ENCODE data around the gene PLCB1.

DNA sequence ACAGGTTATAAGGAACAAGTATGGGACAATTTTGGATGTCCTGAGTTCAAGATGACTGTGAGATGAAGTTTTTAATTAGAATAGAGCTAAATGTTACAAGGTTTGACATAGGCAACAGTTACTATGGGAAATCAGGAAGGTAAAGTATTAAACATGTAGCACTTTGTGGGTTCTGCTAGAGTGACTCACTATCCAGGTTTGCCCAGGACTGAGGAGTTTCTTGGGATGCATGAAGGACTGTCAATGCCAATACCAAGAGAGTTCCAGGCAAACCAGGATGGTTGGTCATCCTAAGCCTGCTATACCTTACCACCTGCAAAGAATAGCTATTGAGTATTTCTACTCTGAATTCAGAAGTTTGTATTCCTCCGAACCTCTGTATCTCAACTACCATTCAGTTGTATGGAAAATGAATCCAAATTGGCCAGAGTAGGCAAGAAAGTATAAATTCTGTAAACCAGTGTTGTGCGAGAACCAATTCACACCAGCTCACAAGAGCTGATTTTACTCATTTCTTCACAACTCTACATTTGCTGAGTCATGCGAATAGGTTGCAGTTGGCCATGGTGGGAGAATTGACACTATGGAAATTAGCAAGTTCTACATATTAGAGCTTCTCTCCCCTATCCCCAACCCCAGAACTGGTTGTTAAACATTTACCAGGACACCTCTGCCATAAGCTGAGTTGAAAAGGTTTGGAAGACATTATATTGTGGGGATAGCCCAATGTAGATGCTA is 449.5 kb downstream of the PLCB1 start:
- TF ChIP-seq, protein P1, sequence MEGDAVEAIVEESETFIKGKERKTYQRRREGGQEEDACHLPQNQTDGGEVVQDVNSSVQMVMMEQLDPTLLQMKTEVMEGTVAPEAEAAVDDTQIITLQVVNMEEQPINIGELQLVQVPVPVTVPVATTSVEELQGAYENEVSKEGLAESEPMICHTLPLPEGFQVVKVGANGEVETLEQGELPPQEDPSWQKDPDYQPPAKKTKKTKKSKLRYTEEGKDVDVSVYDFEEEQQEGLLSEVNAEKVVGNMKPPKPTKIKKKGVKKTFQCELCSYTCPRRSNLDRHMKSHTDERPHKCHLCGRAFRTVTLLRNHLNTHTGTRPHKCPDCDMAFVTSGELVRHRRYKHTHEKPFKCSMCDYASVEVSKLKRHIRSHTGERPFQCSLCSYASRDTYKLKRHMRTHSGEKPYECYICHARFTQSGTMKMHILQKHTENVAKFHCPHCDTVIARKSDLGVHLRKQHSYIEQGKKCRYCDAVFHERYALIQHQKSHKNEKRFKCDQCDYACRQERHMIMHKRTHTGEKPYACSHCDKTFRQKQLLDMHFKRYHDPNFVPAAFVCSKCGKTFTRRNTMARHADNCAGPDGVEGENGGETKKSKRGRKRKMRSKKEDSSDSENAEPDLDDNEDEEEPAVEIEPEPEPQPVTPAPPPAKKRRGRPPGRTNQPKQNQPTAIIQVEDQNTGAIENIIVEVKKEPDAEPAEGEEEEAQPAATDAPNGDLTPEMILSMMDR (IDR thresholded peaks at IDR 0.05; ENCODE audit: insufficient read depth, low read depth, low read length), result no peak
- TF ChIP-seq EZH2 (IDR thresholded peaks at IDR 0.05; ENCODE audit: insufficient read depth, low read length), result no peak

All from astrocyte (in vitro differentiated cells and primary cell).